ENCODE measurements around the gene SRPK2.
A peak's percentile ranks its signal among the peaks of the same experiment; 100 is the strongest.
"Not testable (repeated sequence)": the region's sequence is repeated elsewhere in the genome, so short reads cannot be mapped to it uniquely, and the experiment has no call there.

SRPK2 gene

GRCh38 chr7:105267244-105267643 lies 121.5 kb downstream of the SRPK2 start:
- peak; percentile 14 for DNase-seq (ENCODE audit: low spot score)

GRCh38 chr7:105264707-105265106 lies 124.0 kb downstream of the SRPK2 start:
- no peak for DNase-seq (ENCODE audit: low spot score)

DNA sequence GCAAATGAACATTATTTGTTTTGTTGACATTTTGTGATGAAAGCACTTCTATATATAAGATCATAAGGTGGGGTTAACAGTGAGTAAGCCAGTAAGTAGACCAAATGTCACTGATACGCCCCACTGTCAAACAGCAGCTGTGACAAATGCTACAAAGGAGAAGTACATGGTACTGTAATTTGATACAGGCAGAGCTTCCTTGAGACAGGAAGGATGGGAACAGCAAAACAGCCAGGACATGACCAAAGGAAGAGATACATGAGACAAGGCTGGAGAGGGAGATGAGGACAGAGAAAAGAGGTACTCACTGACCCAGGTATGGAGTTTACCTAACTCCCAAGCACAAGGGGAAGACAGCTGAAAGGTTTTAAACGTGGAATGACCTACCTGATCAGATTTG lies 127.0 kb downstream of the SRPK2 start:
- no peak for DNase-seq (ENCODE audit: low spot score)

- DNase-seq (ENCODE audit: low spot score) = not testable (repeated sequence)
These were observed 128.4 kb downstream of the SRPK2 start for GRCh38 chr7:105260201-105260871.

- DNase-seq (ENCODE audit: low spot score) = not testable (repeated sequence)
These were observed 129.8 kb downstream of the SRPK2 start for GRCh38 chr7:105258919-105259318.

GRCh38 chr7:105257338-105257737 lies 131.4 kb downstream of the SRPK2 start:
- no peak for DNase-seq (ENCODE audit: low spot score)

DNA sequence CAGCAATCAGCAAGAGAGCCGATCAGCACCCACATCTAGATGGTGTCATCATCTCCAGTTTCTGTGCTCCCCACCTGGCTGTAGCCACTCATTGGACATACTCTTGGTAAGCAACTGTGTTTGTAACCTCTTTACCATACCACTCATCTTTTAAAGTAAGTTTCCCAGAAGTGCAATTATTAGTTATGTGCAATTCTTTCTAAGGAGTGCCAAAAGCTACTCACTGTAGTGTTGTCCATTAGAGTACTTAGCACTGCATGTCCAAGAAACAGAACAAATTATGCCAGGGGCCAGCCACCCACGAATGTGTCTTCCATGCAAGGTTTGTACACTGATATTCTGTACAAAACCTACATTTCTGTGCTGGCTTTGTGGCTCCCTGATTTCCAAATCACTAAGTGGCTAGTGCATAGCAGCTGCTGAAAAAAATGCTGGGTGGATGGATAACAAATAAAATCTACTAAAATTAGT lies 131.9 kb downstream of the SRPK2 start:
- no peak for DNase-seq (ENCODE audit: low spot score)

- DNase-seq (ENCODE audit: low spot score) = no peak
These were observed 138.0 kb downstream of the SRPK2 start for GRCh38 chr7:105250706-105251105.

DNA sequence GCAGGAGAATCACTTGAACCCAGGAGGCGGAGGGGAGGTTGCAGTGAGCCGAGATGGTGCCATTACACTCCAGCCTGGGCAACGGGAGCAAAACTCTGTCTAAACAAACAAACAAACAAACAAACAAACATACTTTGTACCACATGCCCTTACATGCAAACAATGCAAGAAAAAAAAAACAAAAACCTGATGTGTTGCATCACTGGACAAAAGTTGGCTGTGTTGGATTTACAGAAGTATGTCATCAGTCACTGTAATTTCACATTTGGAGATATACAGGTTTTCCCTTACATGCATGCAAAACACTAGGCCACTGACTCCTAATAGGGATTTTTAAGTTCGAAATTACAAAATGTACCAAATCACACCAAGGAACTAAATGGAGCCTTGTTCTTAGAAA lies 138.5 kb downstream of the SRPK2 start:
- DNase-seq (ENCODE audit: low spot score) = no peak

GRCh38 chr7:105249216-105249615 lies 139.5 kb downstream of the SRPK2 start:
- DNase-seq (ENCODE audit: low spot score) = no peak

GRCh38 chr7:105246679-105247078 lies 142.0 kb downstream of the SRPK2 start:
- no peak for DNase-seq (ENCODE audit: low spot score)

- DNase-seq (ENCODE audit: low spot score) = no peak
These were observed 142.5 kb downstream of the SRPK2 start for GRCh38 chr7:105246256-105246655.

- no peak for DNase-seq (ENCODE audit: low spot score)
These were observed 143.2 kb downstream of the SRPK2 start for GRCh38 chr7:105245398-105246114.

DNA sequence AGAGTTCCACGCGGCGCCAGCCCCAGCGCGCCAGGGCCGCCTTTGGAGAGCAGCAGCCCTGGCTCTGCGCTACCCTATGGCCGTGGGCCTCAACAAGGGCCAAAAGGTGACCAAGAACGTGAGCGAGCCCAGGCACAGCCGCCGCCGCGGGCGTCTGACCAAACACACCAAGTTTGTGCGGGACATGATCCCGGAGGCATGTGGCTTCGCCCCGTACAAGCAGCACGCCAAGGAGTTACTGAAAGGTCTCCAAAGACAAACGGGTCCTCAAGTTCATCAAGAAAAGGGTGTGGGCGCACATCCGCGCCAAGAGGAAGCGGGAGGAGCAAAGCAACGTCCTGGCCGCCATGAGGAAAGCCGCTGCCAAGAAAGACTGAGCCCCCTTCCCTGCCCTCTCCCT lies 144.1 kb downstream of the SRPK2 start:
- no peak for DNase-seq (ENCODE audit: low spot score)

- no peak for DNase-seq (ENCODE audit: low spot score)
These were observed 147.5 kb downstream of the SRPK2 start for GRCh38 chr7:105241198-105241597.

GRCh38 chr7:105238198-105238765 lies 150.4 kb downstream of the SRPK2 start:
- no peak for DNase-seq (ENCODE audit: low spot score)

- DNase-seq (ENCODE audit: low spot score) = no peak
These were observed 153.8 kb downstream of the SRPK2 start for GRCh38 chr7:105234886-105235285.

GRCh38 chr7:105232829-105233291 lies 155.9 kb downstream of the SRPK2 start:
- not testable (repeated sequence) for DNase-seq (ENCODE audit: low spot score)

- no peak for DNase-seq (ENCODE audit: low spot score)
These were observed 158.2 kb downstream of the SRPK2 start for GRCh38 chr7:105230486-105230885.

- no peak for DNase-seq (ENCODE audit: low spot score)
These were observed 159.1 kb downstream of the SRPK2 start for GRCh38 chr7:105229641-105230040.

DNA sequence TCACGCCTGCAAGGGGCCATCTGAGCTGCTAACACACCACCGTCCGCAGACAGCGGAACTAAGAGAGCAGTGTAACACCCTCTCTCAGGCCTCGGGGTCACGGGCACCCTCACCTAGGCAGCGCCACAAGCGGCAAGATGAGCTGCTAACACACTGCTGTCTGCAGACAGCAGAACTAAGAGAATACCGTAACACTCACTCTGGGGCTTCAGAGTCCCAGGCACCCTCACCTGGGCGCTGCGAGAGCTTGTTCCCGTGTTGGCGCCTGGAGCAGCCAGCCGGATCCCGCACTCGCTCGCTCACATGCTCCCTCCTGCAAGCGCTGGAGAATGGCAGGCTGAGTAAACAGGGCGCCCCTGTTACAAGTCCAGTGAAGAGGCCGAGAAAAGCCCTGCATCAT lies 160.2 kb downstream of the SRPK2 start:
- DNase-seq (ENCODE audit: low spot score) = no peak

DNA sequence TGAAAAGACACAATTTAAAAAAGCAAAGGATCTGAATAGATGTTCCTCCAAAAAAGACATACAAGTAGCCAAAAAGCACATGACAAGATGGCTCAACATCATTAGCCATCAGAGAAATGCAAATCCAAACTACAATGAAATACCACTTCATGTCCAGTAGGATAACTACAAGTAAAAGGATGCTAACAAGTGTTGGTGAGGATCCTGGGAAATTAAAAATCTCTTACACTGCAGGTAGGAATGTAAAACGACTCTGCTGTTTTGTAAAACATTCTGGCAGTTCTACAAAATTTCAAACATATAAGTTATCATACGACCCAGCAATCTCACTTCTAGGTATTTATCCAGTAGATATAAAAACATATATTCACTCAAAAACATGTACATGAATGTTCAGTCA lies 161.3 kb downstream of the SRPK2 start:
- no peak for DNase-seq (ENCODE audit: low spot score)

All from CD4-positive, alpha-beta T cell treated with Interleukin-6 at 100 ng/mL for 8 hours (primary cell).